Stimulated activated CD8-positive, alpha-beta memory T cell treated with anti-CD3 and anti-CD28 coated beads, Interleukin-4, amount 100 ng/mL, for 24 hours (primary cell): ENCODE data around the gene ZNF497.
"Not testable (repeated sequence)": the region's sequence is repeated elsewhere in the genome, so short reads cannot be mapped to it uniquely, and the experiment has no call there.

Experiments
- DNase-seq: peaks from one replicate; pipeline ENCODE4 v3.0.0-alpha.2; 2020; ENCODE audit warnings: low read depth

Gene ZNF497

GRCh38 chr19:58394821-58395219, 32.3 kb upstream of the ZNF497 start:
- DNase-seq, result no peak

DNA sequence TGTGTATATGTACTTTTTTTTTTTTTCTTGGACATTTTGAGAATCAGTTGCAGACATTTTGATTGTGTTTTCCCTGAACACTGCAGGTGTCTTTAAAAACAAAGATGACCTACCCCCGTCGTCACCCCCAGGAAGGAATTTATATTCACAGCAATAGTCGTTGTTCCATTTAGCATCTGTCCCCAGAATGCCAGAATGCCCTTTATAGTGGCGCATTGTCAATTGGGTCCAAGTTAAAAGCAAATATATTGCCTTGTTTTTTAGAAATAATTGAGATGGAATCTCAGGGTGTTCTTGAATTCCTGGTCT, 31.1 kb upstream of the ZNF497 start:
- DNase-seq, result no peak

GRCh38 chr19:58392945-58393724, 30.6 kb upstream of the ZNF497 start:
- no peak for DNase-seq

- no peak for DNase-seq
Measured at GRCh38 chr19:58388175-58388526, 25.6 kb upstream of the ZNF497 start.

DNA sequence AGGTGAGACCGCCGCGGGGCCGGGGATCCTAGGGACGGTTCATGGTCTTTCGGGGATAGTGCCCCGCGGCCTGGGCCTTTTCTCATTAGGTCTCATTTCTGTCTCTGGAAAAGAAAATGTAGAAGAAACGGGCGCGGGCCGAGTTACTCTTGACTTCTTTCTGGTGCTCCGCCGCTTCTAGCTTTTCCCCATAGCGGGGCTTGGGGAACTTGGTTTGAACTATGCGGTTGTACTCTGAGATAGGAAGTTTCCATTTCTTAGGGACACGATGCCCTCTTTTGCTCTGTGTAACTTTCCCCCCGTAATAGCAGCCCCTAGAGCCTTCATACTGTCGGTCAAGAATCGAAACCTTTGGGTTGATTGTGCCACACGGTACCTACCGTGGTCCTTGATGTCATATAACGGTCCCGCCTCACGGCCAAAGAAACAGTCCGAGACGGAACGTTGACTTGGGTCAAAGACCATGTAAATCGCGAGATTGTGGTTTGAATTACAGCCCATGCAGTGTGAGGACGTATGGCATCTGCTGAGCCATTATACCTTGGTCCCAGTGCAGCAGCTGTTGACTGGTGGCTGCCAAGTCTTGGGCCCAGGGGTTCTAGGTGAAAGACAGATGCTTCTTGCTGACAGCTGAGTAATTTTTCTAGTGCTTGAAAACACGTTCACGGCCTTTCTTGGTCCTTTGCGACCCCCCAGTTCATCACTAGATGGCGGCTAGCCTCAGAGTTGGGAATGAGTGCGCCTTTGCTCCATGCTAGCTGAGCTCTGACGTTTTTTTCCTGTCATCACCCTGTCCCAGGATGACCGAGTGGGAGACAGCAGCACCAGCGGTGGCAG, 25.0 kb upstream of the ZNF497 start:
- no peak for DNase-seq

DNA sequence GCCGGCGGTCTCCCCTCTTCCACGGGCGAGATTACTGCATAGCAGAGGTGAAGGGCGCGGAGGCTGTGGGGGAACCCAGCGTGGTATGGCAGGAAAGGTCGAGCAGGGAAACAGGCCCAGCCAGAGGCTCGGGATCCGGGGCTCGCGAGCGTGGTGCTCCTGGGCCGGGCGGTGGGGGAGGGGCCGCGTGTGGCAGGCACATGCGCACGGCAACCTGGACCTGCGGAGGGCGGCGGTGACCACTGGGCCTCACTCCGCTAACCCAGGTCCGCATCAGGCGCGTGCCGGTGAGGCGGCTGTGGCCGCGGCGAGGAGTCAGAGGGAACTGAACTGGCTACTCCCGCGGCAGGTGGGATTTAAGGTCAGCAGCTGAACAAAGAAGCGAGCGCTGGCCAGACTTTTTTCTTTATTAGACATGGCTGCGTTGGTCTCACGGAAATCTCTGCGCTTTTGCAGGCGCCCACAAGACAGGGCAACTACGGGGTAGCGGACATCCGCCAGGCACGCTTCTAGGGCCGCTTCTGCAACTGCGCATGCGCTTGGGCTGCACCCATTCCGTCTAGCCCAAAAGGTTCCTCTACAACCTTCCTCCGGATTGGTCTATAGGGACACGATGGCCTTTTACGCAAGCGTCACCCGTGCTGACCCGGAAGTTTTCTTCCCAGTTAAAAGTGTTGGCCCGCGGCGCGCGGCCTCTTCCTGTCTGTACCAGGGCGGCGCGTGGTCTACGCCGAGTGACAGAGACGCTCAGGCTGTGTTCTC, 24.2 kb upstream of the ZNF497 start, which contains the start of gene RPS5:
Gene RPS5, plus strand, starts transcription at position 694 of the 762 bp plus-strand sequence. CDS start 869 bp downstream, outside the sequence.
- DNase-seq, result peak; percentile 89

DNA sequence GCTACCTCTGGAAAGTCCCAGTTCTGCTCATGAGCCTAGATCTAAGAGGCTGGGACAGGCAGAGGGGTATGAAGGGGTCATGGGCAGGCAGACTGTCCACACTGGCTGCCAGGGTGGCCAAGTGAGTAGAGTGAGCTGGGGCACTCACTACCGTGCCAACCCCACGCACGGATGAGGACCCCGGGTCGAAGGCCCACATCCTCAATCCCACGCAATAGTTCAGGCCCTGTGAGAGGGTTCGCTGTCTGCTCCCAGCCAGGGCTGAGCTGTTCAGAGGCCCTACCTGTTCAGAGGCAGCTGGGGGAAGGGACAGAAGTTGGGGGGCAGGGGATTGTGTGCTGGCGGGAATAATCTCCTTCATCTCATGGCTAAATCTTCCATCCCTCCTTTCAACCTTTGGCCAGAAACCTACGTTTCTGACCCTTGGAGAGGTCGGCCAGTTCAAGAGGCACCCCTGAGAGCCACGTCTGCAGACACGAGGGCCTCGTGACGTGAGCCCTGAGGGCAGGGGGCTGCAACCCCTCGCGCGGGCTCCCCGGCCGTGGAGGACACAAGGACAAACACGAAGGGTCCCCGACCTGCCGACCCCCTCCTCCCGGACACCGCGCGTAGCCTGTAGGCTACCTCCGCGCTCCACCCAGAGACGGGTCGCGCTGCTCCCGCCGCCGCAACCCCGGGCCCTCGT, 23.5 kb upstream of the ZNF497 start:
- no peak for DNase-seq

DNA sequence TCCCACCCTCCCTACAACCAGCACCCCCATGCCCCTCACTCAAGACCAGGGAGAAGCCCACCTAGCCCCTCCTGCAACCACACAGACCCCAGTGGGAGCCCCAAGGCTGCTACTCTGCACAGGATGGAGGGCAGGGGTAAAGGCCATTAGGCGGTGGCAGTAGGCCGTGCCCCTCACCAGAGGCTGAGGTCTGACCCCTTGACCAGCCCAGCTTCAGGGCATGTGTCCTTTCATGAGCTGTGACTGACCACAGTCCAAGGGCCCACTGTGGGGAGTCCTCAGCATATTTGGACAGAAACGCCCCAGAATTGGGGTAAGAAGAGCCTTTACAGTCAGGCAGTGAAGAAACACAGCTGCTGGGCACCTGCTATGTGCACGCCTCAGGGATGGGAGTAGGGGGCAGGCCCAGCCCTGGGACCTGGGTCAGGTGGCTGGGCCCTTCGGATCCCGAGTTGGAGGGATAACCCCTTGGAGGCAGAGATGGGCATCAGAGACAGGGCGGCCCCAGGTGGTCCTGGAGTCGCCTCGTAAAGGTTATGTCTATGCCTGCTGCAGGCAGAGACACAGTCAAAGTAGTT, 22.9 kb upstream of the ZNF497 start:
- no peak for DNase-seq

GRCh38 chr19:58382997-58383603, 20.5 kb upstream of the ZNF497 start:
- DNase-seq, result no peak

DNA sequence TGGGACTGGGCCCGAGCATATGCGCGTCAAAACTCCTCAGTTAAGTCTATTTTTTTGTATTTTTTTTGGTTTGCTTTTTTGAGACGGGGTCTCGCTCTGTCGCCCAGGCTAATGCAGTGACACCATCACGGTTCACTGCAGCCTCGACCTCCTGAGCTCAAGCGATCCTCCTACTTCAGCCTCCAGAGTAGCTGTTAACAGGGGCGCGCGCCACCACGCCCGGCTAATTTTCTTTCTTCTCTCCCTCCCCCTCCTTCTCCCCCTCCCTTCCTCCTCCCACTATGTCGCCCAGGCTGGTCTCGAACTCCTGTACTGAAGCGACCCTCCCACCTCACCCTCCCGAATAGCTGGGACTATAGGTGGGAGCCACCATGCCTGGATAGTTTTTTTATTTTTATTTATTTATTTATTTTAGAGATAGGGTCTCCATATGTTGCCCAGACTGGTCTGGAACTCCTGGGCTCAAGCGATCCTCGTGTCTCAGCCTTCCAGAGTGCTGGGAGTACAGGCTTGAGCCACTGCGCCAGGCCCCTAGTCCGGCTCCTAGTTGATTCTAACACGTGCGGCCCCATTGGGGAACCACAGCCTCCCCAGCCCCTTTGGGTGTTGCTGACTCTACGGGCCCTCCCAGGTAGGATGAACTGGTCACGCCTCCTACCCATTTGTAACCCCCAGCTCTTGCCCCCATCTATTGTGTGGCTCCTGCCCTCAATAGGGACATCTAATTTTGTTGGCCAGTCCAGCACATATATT, 19.1 kb upstream of the ZNF497 start:
- DNase-seq, result no peak

- DNase-seq, result peak; percentile 94
Measured at GRCh38 chr19:58380662-58381459, 18.3 kb upstream of the ZNF497 start, which contains the start of gene ZNF837. ZNF837 (minus strand) TSS chr19:58381030; CDS start chr19:58369332, 11,698 bp downstream.

- no peak for DNase-seq
Measured at GRCh38 chr19:58380037-58380661, 17.6 kb upstream of the ZNF497 start.

DNA sequence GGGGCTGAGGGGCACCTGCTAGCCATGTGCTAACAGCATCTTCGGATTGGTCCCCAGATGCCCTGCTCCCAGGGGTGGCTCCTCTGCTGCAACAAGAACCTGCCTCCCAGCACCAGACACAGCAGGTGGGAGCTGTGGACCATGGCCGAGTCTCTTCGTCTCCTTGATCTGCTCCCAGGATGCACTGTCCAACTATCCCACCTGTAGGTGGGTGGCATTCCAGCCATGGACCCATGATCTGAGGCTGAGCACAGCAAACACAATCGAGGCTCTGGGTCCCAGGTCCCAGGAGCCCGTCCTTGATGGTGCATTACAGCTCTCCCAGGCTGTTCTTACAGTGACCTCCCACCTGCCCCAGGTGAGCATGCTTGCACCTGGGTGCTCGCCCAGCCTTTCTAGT, 16.7 kb upstream of the ZNF497 start:
- no peak for DNase-seq

DNA sequence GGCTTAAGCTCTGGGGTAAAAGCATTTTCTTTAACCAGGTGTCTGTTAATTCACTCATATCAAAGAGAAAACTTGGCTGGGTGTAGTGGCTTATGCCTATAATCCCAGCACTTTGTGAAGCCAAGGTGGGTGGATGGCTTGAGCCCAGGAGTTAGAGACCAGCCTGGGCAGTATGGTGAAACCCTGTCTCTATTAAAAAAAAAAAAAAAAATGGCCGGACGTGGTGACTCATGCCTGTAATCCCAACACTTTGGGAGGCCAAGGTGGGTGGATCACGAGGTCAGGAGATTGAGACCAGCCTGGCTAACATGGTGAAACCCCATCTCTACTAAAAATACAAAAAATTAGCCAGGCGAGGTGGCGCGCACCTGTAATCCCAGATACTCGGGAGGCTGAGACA, 14.2 kb upstream of the ZNF497 start:
- DNase-seq, result not testable (repeated sequence)

- no peak for DNase-seq
Measured at GRCh38 chr19:58374200-58374599, 11.6 kb upstream of the ZNF497 start.

GRCh38 chr19:58372311-58373133, 10.0 kb upstream of the ZNF497 start:
- no peak for DNase-seq

DNA sequence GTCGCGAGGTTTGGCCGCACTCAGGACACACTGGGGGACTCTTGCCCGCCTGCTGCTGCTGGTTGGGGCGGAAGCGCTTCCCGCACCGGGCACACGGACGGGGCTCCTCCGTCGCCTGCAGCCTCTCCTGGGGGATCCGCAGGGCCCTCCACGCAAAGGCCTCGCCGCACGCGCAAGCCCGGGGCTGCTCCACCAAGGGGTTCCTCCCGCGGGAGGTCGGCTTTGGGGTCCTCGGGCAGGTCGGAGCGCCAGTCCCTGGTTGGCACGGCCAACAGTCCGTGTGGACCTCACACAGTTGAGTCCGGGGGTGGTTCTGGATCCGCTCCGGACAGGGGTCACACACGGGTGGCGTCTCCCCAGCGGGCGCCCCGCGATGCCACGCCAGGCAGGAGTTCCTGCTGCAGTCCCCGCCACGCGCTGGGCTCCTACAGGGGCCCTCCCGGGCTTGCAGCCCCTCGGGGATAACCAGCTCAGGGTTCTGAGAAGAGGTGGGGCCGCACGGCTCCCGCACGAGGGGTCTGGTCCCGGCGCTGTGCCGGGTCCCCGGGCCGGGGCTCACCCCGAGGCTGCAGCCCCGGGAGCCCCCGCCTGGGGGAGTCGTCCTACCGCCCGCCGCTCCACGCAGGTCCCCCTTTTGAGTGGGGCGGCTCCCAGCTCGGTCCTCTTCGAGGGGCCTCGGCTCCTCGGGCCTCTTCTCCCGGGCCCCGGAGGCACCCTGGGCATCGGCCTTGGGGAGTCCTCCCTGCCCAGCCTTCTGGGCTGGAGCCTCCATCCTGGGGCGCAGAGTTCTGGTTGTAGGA, 6.2 kb upstream of the ZNF497 start:
- DNase-seq, result no peak
